Measurements from ENCODE around the gene COL6A3.

COL6A3 gene

GRCh38 chr2:237294460-237294859 lies 119.5 kb downstream of the COL6A3 start:
- no peak for DNase-seq (ENCODE audit: low spot score)

- no peak for DNase-seq (ENCODE audit: low spot score)
Observed at GRCh38 chr2:237293978-237294377, 120.0 kb downstream of the COL6A3 start.

GRCh38 chr2:237291138-237291792 lies 122.7 kb downstream of the COL6A3 start:
- no peak for DNase-seq (ENCODE audit: low spot score)

- DNase-seq (ENCODE audit: low spot score): no peak
Observed at GRCh38 chr2:237290261-237290660, 123.7 kb downstream of the COL6A3 start.

DNA sequence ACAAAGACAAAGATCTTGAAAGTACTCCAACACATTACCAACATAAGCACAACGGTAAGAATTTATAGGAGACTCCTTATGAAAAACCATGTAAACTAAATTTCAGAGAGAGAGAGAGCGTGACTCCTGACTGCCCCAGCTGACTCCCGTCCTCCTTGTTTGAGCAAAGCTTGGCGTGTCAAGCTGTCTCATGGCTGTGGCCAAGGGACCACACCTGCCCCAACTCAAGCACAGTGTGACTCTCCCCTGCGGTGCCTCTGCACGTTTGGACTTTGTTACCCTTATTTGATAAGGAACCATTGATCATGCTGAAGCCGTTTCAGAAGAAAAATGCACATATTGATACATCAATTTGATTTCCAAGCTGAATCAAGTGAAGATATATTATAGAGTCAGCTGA lies 124.8 kb downstream of the COL6A3 start:
- no peak for DNase-seq (ENCODE audit: low spot score)

GRCh38 chr2:237287872-237288271 lies 126.1 kb downstream of the COL6A3 start:
- DNase-seq (ENCODE audit: low spot score): no peak

- DNase-seq (ENCODE audit: low spot score): no peak
Observed at GRCh38 chr2:237283131-237283928, 130.6 kb downstream of the COL6A3 start.

- DNase-seq (ENCODE audit: low spot score): no peak
Observed at GRCh38 chr2:237282568-237283128, 131.3 kb downstream of the COL6A3 start.

DNA sequence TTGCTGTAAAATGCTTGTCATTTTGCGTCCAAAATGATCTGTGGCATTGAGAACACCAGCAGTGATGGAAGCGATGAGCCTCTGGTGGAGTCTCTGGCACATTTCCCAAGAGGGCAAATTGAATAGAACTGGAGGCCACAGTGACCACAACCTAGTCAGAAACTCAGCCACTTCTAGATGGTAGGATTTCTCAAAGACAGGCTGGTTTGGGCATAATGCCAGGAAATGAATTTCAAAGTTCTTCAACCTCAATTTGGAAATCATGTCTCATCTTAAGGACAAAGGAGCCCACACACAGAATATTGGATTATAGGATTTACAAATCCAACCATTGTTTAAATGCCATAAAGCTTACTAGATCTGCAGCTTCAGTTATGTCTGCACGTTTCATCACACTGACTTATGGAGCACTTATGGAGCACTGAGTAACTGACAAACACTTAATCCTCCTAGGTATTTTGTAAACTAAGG lies 132.1 kb downstream of the COL6A3 start:
- no peak for DNase-seq (ENCODE audit: low spot score)

- DNase-seq (ENCODE audit: low spot score): no peak
Observed at GRCh38 chr2:237280939-237281338, 133.0 kb downstream of the COL6A3 start.

GRCh38 chr2:237280229-237280628 lies 133.7 kb downstream of the COL6A3 start:
- DNase-seq (ENCODE audit: low spot score): no peak

- DNase-seq (ENCODE audit: low spot score): no peak
Observed at GRCh38 chr2:237279012-237279768, 134.8 kb downstream of the COL6A3 start.

DNA sequence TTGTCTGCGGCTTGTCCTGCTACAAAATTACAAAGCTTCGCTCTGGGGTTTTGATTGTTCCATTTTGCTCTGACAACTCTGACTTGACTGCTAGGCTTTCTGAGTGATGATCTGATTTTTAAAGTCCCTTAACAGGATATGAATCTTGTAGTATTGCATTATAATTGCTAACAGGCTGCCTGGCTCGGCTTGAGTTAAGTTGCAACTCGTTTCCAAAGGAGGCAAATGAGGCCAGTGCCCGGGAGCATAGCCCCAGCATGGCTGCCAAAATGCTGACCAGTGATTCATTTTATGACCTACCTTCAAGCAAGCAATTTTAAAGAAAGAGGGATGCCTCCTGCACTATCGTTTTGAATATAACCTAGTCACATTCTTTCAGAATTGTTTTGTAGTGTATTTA lies 135.4 kb downstream of the COL6A3 start:
- DNase-seq (ENCODE audit: low spot score): no peak

- no peak for DNase-seq (ENCODE audit: low spot score)
Observed at GRCh38 chr2:237276716-237277490, 137.1 kb downstream of the COL6A3 start.
